ENCODE measurements around the gene TMEM161B. TPM values are rescaled to one million over a fixed set of nuclear protein-coding genes. Genes with fewer than 3 reads are reported as not detected.
"Not testable (repeated sequence)": the region's sequence is repeated elsewhere in the genome, so short reads cannot be mapped to it uniquely, and the experiment has no call there.

The TMEM161B gene
- 10 to 100 TPM; 21.7 to 23.0 TPM for total RNA-seq

GRCh38 chr5:88268385-88269184 lies at the start of gene TMEM161B:
TSS of gene TMEM161B (minus strand) at chr5:88268845. CDS start at chr5:88268723, 122 bp downstream.
- ChIA-PET CTCF (no interaction called here), POLR2A (interaction anchor here (0.6 kb wide), 1 partner anchor 18 kb away, joined by 3 read pairs; no protein-coding TSS in a partner anchor)

- ChIA-PET CTCF (no interaction called here), POLR2A (no interaction called here)
These were observed 35.7 kb upstream of the TMEM161B start for GRCh38 chr5:88304356-88304755.

DNA sequence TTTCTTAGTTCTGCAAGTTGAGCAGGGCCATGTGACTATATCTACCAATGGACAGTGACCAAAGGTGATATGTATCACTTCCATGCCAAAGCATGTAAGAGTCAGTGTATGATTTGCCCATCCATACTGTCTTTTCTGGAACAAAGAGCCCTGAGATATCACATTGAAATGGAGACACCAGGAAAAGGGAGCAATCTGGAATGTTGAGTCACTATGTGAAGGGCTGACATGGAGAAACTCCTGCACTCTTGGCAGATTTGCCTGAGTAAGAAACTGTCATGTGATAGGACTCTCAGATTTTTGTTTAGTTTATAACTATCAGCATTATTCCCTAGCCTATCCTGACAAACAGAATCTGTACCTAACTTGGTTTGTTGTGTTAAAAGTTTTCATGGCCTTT lies 29.8 kb upstream of the TMEM161B start:
- POLR2A ChIA-PET = no interaction called here
- CTCF ChIA-PET = no interaction called here

DNA sequence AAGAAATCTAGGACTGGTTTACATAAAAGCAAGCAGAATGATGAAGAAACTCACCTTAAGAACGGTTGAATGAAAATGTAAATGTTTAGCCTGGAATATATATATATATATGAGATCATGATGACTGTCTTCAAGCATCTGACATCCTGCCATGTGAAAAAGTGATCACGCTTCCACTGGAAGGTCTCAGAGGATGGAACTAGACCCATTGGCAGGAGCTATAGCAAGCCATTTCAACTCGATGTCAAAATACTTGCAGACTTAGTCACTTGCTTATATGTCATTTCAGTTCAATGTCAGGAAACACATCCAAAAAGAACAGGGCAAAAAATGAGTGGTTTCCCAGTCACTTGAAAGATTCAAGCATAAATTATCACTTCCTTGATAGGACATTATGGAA lies 22.2 kb upstream of the TMEM161B start:
- ChIA-PET CTCF (no interaction called here), POLR2A (no interaction called here)

DNA sequence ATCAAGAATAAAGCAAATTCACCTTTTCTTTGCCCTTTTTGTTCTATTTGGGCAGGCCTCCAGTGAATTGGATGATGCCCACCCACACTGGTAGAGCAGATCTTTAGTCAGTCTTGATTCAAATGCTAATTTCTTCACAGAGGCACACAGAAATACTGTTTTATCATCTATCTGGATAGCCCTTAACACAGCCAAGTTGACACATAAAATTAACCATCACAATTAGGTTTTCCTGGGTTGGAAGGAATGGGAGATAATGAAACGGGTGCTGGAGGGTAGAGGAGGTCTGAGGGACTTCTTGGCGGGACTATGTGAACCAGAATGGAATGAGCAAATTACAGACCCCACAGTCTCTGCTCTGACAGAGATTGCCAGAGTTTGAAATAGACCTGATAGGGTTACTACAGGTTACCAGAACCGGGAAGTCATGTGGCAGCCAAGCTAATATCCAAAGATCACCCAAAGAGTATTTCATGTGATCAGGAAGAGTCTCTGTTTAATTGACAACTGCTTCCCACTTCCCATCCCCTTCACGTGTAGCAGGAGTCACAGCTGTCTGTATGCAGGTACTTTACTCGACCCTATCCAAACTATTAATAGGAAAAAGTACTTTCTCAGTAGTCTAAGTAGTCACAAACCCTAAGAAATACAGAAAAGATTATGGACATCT lies 20.0 kb upstream of the TMEM161B start:
- POLR2A ChIA-PET = no interaction called here
- CTCF ChIA-PET = no interaction called here

- ChIA-PET POLR2A (no interaction called here), CTCF (no interaction called here)
These were observed 19.3 kb upstream of the TMEM161B start for GRCh38 chr5:88287846-88288527.

DNA sequence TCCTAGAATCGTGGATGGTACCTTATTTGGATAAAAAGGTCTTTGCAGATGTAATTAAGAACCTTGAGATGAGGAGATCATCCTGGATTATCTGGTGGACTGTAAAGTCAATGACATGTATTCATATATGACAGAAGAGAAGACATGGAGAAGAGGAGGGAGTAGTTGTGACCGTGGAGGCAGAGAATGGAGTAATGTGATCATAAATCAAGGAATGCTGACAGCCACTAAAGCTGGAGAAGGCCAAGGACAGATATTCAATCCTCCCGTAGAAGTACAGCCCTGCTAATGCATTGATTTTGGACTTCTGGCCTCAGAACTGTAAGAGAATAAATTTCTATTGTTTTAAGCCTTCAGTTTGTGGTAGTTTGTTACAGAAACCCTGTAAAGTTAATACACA lies 18.7 kb upstream of the TMEM161B start:
- POLR2A ChIA-PET = no interaction called here

GRCh38 chr5:88283690-88284089 lies 15.0 kb upstream of the TMEM161B start:
- ChIA-PET CTCF (no interaction called here), POLR2A (no interaction called here)

More for the DNA sequence above, 18.7 kb upstream of the TMEM161B start:
- CTCF ChIA-PET = no interaction called here

DNA sequence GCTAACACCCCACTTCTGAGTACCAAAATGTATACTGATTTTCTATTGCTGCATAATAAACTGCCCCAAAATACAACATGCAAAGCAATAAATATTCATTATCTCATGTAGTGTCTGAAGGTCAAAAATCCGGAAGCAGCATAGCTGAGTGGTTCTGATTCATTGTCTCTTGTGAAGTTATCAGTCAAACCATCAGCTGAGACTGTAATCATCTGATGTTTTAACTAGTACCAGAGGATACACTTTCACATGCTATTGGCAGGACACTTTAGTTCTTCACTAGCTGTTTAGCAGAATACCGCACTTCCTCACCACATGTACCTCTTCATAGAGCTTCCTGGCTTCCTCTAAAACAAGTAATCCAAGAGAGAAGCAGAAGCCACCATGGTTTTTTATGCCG lies 12.7 kb upstream of the TMEM161B start:
- ChIA-PET CTCF (no interaction called here), POLR2A (no interaction called here)

GRCh38 chr5:88279584-88279983 lies 10.9 kb upstream of the TMEM161B start:
- ChIA-PET CTCF (no interaction called here), POLR2A (no interaction called here)

DNA sequence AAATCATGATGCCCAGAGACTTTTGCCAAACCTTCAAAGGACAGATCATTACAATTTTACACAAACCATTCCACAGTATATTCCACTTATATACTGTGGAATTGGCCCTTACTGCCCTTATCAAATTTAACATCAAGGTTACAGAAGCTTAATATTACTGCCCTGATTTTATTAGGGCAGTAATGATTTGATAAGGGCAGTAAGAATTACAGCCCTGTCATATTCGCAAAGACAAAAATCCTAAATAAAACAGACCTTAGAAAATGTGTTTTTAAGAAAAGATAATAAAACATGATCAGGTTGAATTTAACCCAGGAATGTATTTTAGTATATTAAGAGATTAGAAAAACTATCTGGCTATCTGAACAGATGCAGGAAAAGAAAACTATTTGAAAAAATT lies 7.7 kb upstream of the TMEM161B start:
- CTCF ChIA-PET = no interaction called here
- POLR2A ChIA-PET = no interaction called here

- ChIA-PET POLR2A (no interaction called here), CTCF (no interaction called here)
These were observed 6.9 kb upstream of the TMEM161B start for GRCh38 chr5:88275581-88275980.

DNA sequence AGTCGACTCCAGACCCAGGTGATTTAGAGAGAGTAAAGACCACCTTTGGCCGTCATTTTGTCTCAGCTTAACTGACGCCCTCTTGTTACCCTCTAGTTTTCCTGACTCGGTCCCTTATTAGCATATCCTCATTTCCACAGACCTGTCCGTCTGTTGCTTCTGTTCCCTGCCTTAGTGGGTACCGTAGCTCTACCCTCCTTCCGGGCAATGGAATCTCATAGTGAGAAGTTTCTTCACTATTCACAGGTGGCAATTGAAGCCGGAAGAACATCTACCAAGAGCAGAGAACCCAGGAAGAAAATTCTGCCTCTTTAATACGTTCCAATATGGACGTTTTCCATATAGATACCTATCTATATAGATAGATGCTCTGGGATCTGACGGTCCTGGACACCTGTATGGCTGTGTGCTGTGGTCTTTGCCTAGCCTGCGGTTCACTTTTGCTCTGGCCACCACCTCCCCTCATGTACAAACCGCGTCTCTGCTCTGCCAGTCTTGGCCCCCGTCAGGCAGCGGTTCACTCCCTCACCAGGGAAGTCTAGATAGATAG lies 652 bp upstream of the TMEM161B start:
- CTCF ChIA-PET = no interaction called here
- POLR2A ChIA-PET = no interaction called here

DNA sequence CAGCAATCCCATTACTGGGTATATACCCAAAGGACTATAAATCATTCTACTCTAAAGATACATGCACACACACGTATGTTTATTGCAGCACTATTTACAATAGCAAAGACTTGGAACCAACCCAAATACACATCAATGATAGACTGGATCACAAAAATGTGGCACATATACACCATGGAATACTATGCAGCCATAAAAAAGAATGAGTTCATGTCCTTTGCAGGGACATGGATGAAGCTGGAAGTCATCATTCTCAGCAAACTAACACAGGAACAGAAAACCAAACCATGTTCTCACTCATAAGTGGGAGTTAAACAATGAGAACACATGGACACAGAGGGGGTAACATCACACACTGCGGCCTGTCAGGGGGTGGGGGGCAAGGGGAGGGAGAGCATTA lies 4.1 kb downstream of the TMEM161B start:
- CTCF ChIA-PET, POLR2A ChIA-PET: not testable (repeated sequence)

DNA sequence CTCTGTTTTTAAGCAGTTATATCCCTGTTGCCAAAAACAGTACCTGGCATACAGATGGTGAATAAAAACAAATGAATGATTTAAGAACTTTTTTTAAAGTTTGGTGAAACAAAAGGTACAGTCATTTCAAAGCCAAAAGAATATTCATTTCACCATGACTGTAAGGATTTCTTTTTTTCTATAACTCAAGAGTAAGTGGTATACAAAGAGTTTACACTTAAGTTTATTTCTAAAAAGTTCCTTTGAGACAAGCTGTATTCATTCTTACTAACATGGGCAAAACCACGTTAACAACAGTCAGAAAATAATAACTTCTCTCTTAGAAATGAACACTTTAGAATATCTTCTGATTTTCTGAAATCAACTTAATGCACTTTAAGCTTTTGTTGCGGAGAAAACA lies 5.3 kb downstream of the TMEM161B start:
- CTCF ChIA-PET = no interaction called here
- POLR2A ChIA-PET = no interaction called here

GRCh38 chr5:88262116-88262515 lies 6.5 kb downstream of the TMEM161B start:
- CTCF ChIA-PET = no interaction called here
- POLR2A ChIA-PET = no interaction called here

GRCh38 chr5:88258636-88259035 lies 10.0 kb downstream of the TMEM161B start:
- POLR2A ChIA-PET = no interaction called here
- CTCF ChIA-PET = no interaction called here

DNA sequence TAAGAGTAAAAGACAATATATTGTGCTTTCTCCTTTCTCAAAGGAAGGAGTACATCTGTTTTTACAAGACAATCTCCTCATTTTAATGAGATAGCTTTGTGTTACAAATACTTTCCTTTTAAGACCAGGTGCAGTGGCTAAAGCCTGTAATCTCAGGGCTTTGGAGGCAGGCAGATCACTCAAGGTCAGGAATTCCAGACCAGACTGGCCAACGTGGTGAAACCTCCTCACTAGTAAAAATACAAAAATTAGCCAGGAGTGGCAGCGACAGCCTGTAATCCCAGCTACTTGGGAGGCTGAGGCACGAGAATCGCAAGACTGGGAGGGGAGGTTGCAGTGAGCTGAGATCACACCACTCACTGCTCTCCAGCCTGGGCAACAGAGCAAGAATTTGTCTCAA lies 11.8 kb downstream of the TMEM161B start:
- POLR2A ChIA-PET = no interaction called here

GRCh38 chr5:88256037-88256436 lies 12.6 kb downstream of the TMEM161B start:
- POLR2A ChIA-PET = no interaction called here

More for the DNA sequence above, 11.8 kb downstream of the TMEM161B start:
- CTCF ChIA-PET = no interaction called here

DNA sequence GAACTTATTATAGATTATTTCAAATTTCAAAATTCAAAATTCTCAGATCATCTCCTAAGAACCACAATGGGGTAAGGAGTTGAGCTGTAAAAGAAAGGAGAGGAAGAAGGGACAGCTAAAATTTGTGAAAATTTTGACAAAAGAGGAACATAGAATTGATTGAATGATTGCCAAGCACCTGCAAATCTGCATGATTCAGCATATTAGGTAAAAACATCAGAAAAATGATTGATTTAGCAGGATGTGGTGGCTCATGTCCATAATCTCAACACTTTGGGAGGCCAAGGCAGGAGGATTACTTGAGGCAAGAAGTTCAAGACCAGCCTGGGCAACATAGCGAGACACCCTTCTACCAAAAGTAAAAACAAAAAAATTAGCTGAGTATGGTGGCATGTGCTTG lies 14.3 kb downstream of the TMEM161B start:
- CTCF ChIA-PET = no interaction called here
- POLR2A ChIA-PET = no interaction called here

More at GRCh38 chr5:88256037-88256436, 12.6 kb downstream of the TMEM161B start:
- CTCF ChIA-PET = no interaction called here
